HepG2 (cell line): ENCODE data around the gene SALL4. TPM values are rescaled to one million over a fixed set of nuclear protein-coding genes. Genes with fewer than 3 reads are reported as not detected.

ENCODE experiments used
- AHDC1 ChIP-seq: sonication (generic); formaldehyde crosslinking; IDR thresholded peaks from 2 replicates; pipeline ENCODE4 v1.5.1; 2020; ENCODE audit warnings: mild to moderate bottlenecking, missing genetic modification reagents, borderline replicate concordance
- ATM ChIP-seq: fragments of 450-650 bp; IDR thresholded peaks from 2 replicates; pipeline ENCODE4 v1.7.1; 2017; ENCODE audit warnings: mild to moderate bottlenecking, borderline replicate concordance
- GATAD2A ChIP-seq: IDR thresholded peaks from 2 replicates; pipeline ENCODE4 v1.6.1; 2016
- HMG20B ChIP-seq: conservative IDR thresholded peaks from 2 replicates; pipeline ENCODE4 v1.6.1; 2016; ENCODE audit warnings: missing genetic modification reagents, missing compliant biosample characterization
- HNRNPK ChIP-seq: fragments of 200-400 bp; formaldehyde crosslinking; IDR thresholded peaks from 2 replicates; pipeline ENCODE4 v1.6.1; 2018; ENCODE audit warnings: low read length, low read depth, moderate library complexity, mild to moderate bottlenecking; ENCODE audit not compliant: poor library complexity, severe bottlenecking
- HOXA7 ChIP-seq: sonication (generic); formaldehyde crosslinking; IDR thresholded peaks from 2 replicates; pipeline ENCODE4 v1.8.1; 2022; ENCODE audit warnings: mild to moderate bottlenecking, missing genetic modification reagents, moderate library complexity
- JUNB ChIP-seq: sonication (generic); formaldehyde crosslinking; IDR thresholded peaks from 2 replicates; pipeline ENCODE4 v1.8.0; 2022; ENCODE audit warnings: missing genetic modification reagents, mild to moderate bottlenecking, borderline replicate concordance
- KMT2B ChIP-seq: IDR thresholded peaks from 2 replicates; pipeline ENCODE4 v1.6.1; 2016; ENCODE audit warnings: missing genetic modification reagents, missing compliant biosample characterization
- THAP9 ChIP-seq: sonication (generic); formaldehyde crosslinking; IDR thresholded peaks from 2 replicates; pipeline ENCODE4; 2020; ENCODE audit warnings: missing genetic modification reagents, mild to moderate bottlenecking, borderline replicate concordance
- ZNF138 ChIP-seq: sonication (generic); formaldehyde crosslinking; IDR thresholded peaks from 2 replicates; pipeline ENCODE4 v1.5.0; 2020; ENCODE audit warnings: mild to moderate bottlenecking, low read depth, missing genetic modification reagents
- ZNF24 ChIP-seq: fragments of 450-650 bp; IDR thresholded peaks from 2 replicates; pipeline ENCODE4 v1.6.1; 2017; ENCODE audit warnings: antibody characterized with exemption, mild to moderate bottlenecking
- ZNF264 ChIP-seq: sonication (generic); formaldehyde crosslinking; IDR thresholded peaks from 2 replicates; pipeline ENCODE4 v1.4.0; 2020; ENCODE audit warnings: missing genetic modification reagents
- ZNF362 ChIP-seq: sonication (generic); formaldehyde crosslinking; IDR thresholded peaks from 2 replicates; pipeline ENCODE4 v1.4.0; 2020; ENCODE audit warnings: missing genetic modification reagents, mild to moderate bottlenecking, borderline replicate concordance
- ZNF710 ChIP-seq: sonication (generic); formaldehyde crosslinking; IDR thresholded peaks from 2 replicates; pipeline ENCODE4 v1.5.0; 2020; ENCODE audit warnings: mild to moderate bottlenecking, missing genetic modification reagents, borderline replicate concordance
- ZNF746 ChIP-seq: sonication (generic); formaldehyde crosslinking; IDR thresholded peaks from 2 replicates; pipeline ENCODE4 v1.8.0; 2022; ENCODE audit warnings: mild to moderate bottlenecking, missing genetic modification reagents
- ZNF816 ChIP-seq: sonication (generic); formaldehyde crosslinking; IDR thresholded peaks from 2 replicates; pipeline ENCODE4 v1.8.0; 2022; ENCODE audit warnings: missing genetic modification reagents, mild to moderate bottlenecking, borderline replicate concordance
- polyA plus RNA-seq, 8 experiments: library from polyadenylated mRNA; depleted of rRNA in 3 of 8; stranded (reverse) in 7 of 8; unstranded in 1 of 8; fragments of >200 nt; fragmentation: Illumina TruSeq in 4 of 8; extraction: Trizol in 4 of 8; gene quantifications; 2 replicates each; pipeline versions ENCODE4 v1.2.1 to v1.2.3, GENCODE V29; 2011 to 2016; ENCODE audit warnings: low read depth in 4 of 8, missing spikeins in 1 of 8, mixed read lengths in 1 of 8; ENCODE audit not compliant: insufficient read depth in 1 of 8
- total RNA-seq, 5 experiments: library from RNA; depleted of rRNA; stranded (reverse); fragments of >200 nt; fragmentation: Illumina TruSeq; extraction: Trizol; gene quantifications; 2 replicates each; pipeline ENCODE4 v1.2.3, GENCODE V29; 2016; ENCODE audit warnings: low read depth in 1 of 5

The SALL4 gene
- total and polyA plus RNA-seq, 2 of the 13 experiments (the other 11 are each of a cell fraction or from before 2014, with no cell fraction given), result 0.33 to 1.8 TPM

- no peak for TF ChIP-seq HNRNPK
- peak; percentile 76 for TF ChIP-seq HMG20B (CRISPR knock-in tag)
- TF ChIP-seq KMT2B (CRISPR knock-in tag), result no peak
- TF ChIP-seq AHDC1, result peak; percentile 34; the same call in 1 of the 2 replicates
- TF ChIP-seq ZNF746 (CRISPR knock-in tag), result no peak
- TF ChIP-seq ZNF138, result no peak
- TF ChIP-seq ZNF362 (CRISPR knock-in tag), result peak; percentile 97
- TF ChIP-seq HOXA7 (CRISPR knock-in tag), result no peak
- peak; percentile 78 for TF ChIP-seq GATAD2A (CRISPR knock-in tag)
- no peak for TF ChIP-seq ZNF264 (CRISPR knock-in tag)
- no peak for TF ChIP-seq JUNB
- no peak for TF ChIP-seq ZNF24
- no peak; the same call in 1 of the 2 replicates for TF ChIP-seq ZNF710
- TF ChIP-seq THAP9, result no peak
- TF ChIP-seq ATM, result no peak
- TF ChIP-seq ZNF816 (CRISPR knock-in tag), result peak; percentile 70; the same call in 1 of the 2 replicates
These were observed 41.3 kb downstream of the SALL4 start (continued) for GRCh38 chr20:51760905-51761546.
